HG03060 (cell line): ENCODE measurements around the gene NCL.

Source experiments
- ATAC-seq: cut with Tn5 transposase; IDR thresholded peaks from one replicate; pipeline ENCODE4 v1.9.1; 2021; ENCODE audit warnings: low read depth, moderate number of reproducible peaks; ENCODE audit not compliant: unreplicated experiment

The NCL gene, protein sequence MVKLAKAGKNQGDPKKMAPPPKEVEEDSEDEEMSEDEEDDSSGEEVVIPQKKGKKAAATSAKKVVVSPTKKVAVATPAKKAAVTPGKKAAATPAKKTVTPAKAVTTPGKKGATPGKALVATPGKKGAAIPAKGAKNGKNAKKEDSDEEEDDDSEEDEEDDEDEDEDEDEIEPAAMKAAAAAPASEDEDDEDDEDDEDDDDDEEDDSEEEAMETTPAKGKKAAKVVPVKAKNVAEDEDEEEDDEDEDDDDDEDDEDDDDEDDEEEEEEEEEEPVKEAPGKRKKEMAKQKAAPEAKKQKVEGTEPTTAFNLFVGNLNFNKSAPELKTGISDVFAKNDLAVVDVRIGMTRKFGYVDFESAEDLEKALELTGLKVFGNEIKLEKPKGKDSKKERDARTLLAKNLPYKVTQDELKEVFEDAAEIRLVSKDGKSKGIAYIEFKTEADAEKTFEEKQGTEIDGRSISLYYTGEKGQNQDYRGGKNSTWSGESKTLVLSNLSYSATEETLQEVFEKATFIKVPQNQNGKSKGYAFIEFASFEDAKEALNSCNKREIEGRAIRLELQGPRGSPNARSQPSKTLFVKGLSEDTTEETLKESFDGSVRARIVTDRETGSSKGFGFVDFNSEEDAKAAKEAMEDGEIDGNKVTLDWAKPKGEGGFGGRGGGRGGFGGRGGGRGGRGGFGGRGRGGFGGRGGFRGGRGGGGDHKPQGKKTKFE

DNA sequence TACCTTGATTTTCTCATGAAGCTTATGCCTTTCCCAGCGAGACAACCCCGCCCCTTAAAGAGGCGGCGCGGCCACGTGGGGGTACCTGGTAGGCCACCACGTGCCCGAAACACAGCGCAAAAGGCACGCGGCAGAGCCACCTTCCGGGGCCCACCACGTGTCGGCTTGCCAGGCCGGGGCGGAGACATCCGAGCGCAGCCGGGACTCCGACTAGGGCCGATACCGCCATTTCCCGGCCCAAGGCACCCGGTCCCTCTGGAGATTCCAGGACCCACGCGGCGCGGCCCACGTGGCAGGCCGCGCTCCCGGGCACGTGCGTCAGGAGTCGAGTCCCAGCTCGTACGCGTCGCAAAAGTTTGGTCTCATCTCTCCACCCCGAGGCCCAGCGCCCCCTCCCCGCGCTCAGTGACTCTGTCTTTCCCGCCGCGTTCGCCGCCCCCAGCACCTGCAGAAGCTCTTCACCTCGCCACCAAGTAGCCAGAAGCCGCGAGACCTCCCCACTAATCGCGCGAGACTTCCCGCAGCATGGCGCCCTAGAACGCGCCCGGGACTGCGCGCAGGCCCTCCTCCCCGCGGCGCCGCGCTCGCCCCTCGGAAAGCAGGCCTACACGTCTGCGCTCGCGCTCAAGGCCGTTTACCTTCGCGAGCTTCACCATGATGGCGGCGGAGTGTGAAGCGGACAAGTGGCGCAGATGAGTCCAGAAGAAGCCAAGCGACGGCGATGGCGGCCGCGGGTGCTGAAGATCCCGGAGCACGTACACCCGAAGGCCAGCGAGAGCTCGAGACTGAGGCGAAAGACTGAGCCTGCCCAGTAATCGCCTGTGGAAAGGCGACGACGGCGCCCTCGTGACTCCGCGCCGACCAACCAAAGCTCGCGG is at the start of gene NCL:
NCL (minus strand) TSS at position 787 of the 878 bp plus-strand sequence; CDS start at position 656, 131 bp downstream.
- peak; percentile 68 for ATAC-seq

- no peak for ATAC-seq
Observed at GRCh38 chr2:231513746-231514224, 49.5 kb upstream of the NCL start.

- ATAC-seq: no peak
Observed at GRCh38 chr2:231512222-231512621, 47.9 kb upstream of the NCL start.

- ATAC-seq: no peak
Observed at GRCh38 chr2:231503766-231504165, 39.5 kb upstream of the NCL start.

GRCh38 chr2:231502596-231502995 is 38.3 kb upstream of the NCL start:
- no peak for ATAC-seq

GRCh38 chr2:231497651-231498050 is 33.4 kb upstream of the NCL start:
- ATAC-seq: no peak

DNA sequence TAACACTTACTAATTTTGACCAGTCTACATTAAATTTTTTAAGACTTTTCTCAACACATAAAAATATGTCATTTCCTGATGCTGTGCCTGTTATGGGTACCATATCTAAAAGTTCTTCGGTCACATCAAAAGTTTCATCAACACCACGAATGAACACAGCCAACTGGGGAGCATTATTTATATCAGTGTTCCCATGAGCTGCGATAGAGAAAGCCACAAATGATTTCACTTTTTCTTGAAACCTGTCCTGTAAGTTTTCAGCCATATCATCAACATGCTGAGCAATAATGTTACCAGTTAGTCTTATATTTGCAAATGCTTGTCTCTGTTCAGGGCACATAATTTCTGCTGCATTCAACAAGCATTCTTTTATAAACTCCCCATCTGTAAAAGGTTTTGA is 30.4 kb upstream of the NCL start:
- no peak for ATAC-seq

GRCh38 chr2:231490801-231491200 is 26.5 kb upstream of the NCL start:
- ATAC-seq: no peak

GRCh38 chr2:231489990-231490389 is 25.7 kb upstream of the NCL start:
- ATAC-seq: no peak

DNA sequence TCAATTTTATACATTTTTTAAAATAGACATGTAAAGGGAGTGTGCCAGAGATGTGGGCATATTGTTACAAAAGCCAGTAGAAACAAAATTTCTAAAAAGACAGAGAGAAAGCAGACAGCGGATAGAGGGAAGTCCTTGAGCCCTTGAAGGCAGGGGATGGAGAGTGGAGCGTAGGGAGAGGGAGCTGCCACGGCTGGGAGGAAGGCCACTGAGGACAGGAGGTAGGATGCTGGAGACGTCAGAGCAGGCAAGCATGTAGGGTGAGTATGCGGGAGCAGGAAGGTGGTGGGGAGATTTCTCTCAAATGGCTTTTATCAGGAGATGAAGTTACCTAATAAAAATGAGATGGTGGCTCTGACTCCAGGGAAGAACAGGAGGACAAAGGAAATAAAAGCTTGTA is 24.0 kb upstream of the NCL start:
- no peak for ATAC-seq

DNA sequence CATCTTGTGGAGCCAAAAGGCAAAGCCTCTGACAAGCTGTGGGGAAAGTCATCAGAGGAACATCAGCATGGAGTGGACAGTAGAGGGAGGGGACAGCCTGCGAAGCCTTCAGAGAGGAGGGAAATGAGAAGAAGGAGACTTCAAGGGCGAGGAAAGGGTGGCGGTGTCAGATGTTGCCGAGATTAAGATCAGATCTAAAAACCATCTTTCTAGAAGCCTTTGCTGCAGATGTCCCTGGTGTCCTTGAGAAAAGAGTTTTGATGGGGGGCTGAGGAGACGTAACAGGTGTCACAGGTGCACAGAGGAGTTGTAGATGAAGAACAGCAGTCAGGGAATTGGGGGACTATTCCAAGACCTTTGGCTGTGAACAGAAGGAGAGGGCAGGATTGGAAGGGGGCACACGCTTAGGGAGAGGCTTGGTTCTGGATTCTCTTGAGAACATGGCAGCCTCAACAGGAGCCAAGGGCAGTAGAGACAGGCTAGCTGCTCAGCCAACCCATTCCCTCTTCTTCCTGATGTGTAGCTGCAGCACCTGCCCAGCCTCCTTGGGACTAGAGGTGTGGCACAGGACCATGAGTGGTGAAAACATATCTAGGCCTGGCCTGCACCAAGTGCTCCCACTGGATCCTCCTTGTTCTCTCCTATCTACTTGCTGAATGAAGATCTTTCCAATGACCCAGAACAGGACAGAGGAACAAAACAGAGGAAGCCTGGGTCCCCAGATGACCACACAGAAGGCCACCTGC is 22.7 kb upstream of the NCL start:
- no peak for ATAC-seq

- ATAC-seq: no peak
Observed at GRCh38 chr2:231483398-231484329, 19.4 kb upstream of the NCL start.

DNA sequence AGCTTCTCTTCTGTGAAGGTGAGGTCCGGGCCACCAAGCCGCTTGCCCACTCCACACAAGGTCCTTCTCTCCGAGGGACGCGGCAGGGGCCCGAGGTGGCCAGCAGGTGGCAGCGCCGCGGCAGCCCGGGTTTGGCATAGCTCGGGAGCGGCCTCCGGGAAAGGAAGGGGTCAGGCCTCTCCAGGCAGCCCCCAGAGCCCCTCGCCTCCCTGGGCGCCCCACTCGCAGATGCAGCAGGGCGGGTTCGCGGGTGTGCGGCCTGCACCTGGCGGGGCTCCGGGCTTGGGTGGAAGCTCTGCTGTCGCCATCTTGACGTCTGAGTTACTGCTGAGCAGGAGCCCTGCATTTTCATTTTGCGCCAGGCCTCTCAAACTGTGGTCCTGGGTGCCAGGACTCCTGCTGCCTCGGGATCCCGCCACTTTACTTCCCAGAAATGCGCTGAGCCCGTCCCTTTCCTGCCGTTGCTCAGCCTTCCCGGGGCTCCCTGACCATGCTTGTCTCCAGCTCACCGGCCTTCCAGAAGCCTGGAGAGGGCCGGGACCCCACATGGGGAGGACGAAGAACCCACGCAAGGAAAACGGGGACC is 18.6 kb upstream of the NCL start:
- ATAC-seq: no peak

- ATAC-seq: no peak
Observed at GRCh38 chr2:231480781-231481180, 16.5 kb upstream of the NCL start.

DNA sequence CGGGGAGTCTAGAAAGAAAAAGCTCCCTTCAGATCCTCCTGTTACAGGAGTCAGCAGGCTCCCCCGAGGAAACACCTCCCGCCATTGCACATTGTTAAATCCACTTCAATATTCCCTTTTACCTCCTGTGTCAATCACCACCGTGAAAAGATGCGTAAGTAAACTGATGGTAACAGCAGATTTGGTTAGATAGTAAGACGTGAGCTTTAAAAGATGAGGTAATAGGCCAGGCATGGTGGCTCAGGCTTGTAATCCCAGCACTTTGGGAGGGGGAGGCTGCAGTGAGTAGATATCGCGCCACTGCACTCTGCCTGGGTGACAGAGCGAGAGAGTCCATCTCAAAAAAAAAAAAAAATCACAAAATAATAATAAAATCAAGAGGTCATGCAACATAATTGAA is 15.2 kb upstream of the NCL start:
- ATAC-seq: no peak

DNA sequence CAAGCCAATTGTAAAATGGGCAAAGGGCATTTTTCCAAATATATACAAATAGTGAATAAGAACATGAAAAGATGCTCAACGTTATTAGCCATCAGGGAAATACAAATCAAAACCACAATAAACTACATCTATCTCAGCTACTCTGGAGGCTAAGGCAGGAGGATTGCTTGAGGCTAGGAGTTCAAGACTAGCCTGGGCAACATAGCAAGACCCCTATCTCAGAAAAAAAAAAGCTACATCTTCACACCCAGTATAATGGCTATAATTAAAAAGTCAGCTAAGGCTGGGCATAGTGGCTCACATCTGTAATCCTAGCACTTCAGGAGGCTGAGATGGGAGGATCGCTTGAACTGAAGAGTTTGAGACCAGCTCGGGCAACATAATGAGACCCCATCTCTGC is 12.6 kb upstream of the NCL start:
- ATAC-seq: no peak

- no peak for ATAC-seq
Observed at GRCh38 chr2:231475965-231476364, 11.7 kb upstream of the NCL start.

GRCh38 chr2:231472816-231473215 is 8.5 kb upstream of the NCL start:
- no peak for ATAC-seq
